Measurements from ENCODE around the gene FGF19. TPM values are rescaled to one million over a fixed set of nuclear protein-coding genes. Genes with fewer than 3 reads are reported as not detected.

The FGF19 gene
- total RNA-seq, 2 experiments from 2014 or later, result not detected

- DNase-seq, result peak; percentile 49
- Mint-ChIP-seq H3K27ac (no peak overlapping the region), H3K36me3 (no peaks in the 10 kb centered on the region), H3K4me1 (ENCODE audit: low read depth) (peaks cover 9% of the 10 kb centered on the region), H3K4me3 (no peak overlapping the region), H3K9me3 (no peaks in the 10 kb centered on the region), H3K27me3 (peaks cover 6% of the 10 kb centered on the region)
- ChIA-PET CTCF (no interaction called here), POLR2A (no interaction called here)
- intact Hi-C loops (cut with micrococcal nuclease), result no loop called here
These were observed 8.3 kb upstream of the FGF19 start for GRCh38 chr11:69711822-69712801.

GRCh38 chr11:69708736-69709401, 5.0 kb upstream of the FGF19 start:
- no peak overlapping the region for H3K4me3 Mint-ChIP-seq
- ChIA-PET POLR2A (no interaction called here), CTCF (interaction anchor here (0.6 to 1.2 kb wide), 2 partner anchors 133 to 480 kb away, joined by 4 read pairs; no protein-coding TSS in a partner anchor)
- H3K36me3 Mint-ChIP-seq, result no peaks in the 10 kb centered on the region
- H3K9me3 Mint-ChIP-seq, result no peaks in the 10 kb centered on the region
- peaks cover 16% of the 10 kb centered on the region for H3K4me1 Mint-ChIP-seq (ENCODE audit: low read depth)
- intact Hi-C loops (cut with micrococcal nuclease), result loop anchor here (5.0 to 10.0 kb wide), 2 partner anchors 106 to 178 kb away; partner anchors contain the start of gene FGF3
- no peak for DNase-seq
- peaks cover 24% of the 10 kb centered on the region for H3K27me3 Mint-ChIP-seq
- no peak overlapping the region for H3K27ac Mint-ChIP-seq

GRCh38 chr11:69707176-69707575, 3.4 kb upstream of the FGF19 start:
- Mint-ChIP-seq H3K27ac (no peak overlapping the region), H3K27me3 (peaks cover 29% of the 10 kb centered on the region), H3K4me3 (no peak overlapping the region), H3K4me1 (ENCODE audit: low read depth) (peaks cover 16% of the 10 kb centered on the region), H3K9me3 (no peaks in the 10 kb centered on the region), H3K36me3 (no peaks in the 10 kb centered on the region)
- CTCF ChIA-PET, result interaction anchor here (1.1 kb wide), 1 partner anchor 11 kb away, joined by 3 read pairs; no protein-coding TSS in a partner anchor
- no peak for DNase-seq
- intact Hi-C loops (cut with micrococcal nuclease), result loop anchor here (5.0 to 10.0 kb wide), 2 partner anchors 108 to 180 kb away; partner anchors contain the start of gene FGF3
- POLR2A ChIA-PET, result no interaction called here

- no peak overlapping the region for H3K4me3 Mint-ChIP-seq
- peaks cover 9% of the 10 kb centered on the region for H3K4me1 Mint-ChIP-seq (ENCODE audit: low read depth)
- ChIA-PET POLR2A (no interaction called here), CTCF (no interaction called here)
- no peaks in the 10 kb centered on the region for H3K36me3 Mint-ChIP-seq
- H3K27ac Mint-ChIP-seq, result no peak overlapping the region
- intact Hi-C loops (cut with micrococcal nuclease), result loop anchor here (5.0 to 10.0 kb wide), 2 partner anchors 109 to 181 kb away; partner anchors contain the start of gene FGF3
- no peaks in the 10 kb centered on the region for H3K9me3 Mint-ChIP-seq
- no peak for DNase-seq
- H3K27me3 Mint-ChIP-seq, result peaks cover 29% of the 10 kb centered on the region
These were observed 2.3 kb upstream of the FGF19 start for GRCh38 chr11:69705901-69706787.

- ChIA-PET POLR2A (no interaction called here), CTCF (interaction anchor here (0.7 kb wide), 1 partner anchor 183 kb away, joined by 5 read pairs; no protein-coding TSS in a partner anchor)
- Mint-ChIP-seq H3K27ac (no peak overlapping the region), H3K9me3 (no peaks in the 10 kb centered on the region), H3K4me3 (no peak overlapping the region), H3K36me3 (no peaks in the 10 kb centered on the region), H3K27me3 (peaks cover 33% of the 10 kb centered on the region), H3K4me1 (ENCODE audit: low read depth) (peaks cover 9% of the 10 kb centered on the region)
- intact Hi-C loops (cut with micrococcal nuclease), result loop anchor here (5.0 to 10.0 kb wide), 2 partner anchors 109 to 182 kb away; partner anchors contain the start of gene FGF3
- no peak for DNase-seq
These were observed 1.6 kb upstream of the FGF19 start for GRCh38 chr11:69705351-69705811.

- Mint-ChIP-seq H3K4me3 (no peak overlapping the region), H3K27me3 (peaks cover 37% of the 10 kb centered on the region), H3K27ac (no peak overlapping the region), H3K9me3 (no peaks in the 10 kb centered on the region), H3K4me1 (ENCODE audit: low read depth) (peaks cover 9% of the 10 kb centered on the region), H3K36me3 (no peaks in the 10 kb centered on the region)
- intact Hi-C loops (cut with micrococcal nuclease), result loop anchor here (5.0 to 10.0 kb wide), 2 partner anchors 110 to 183 kb away; partner anchors contain the start of gene FGF3
- ChIA-PET POLR2A (no interaction called here), CTCF (interaction anchor here (0.7 kb wide), 1 partner anchor 184 kb away, joined by 5 read pairs; no protein-coding TSS in a partner anchor)
- DNase-seq, result no peak
These were observed 859 bp upstream of the FGF19 start for GRCh38 chr11:69704508-69705253.

GRCh38 chr11:69703453-69703767, 412 bp downstream of the FGF19 start:
- Mint-ChIP-seq H3K27ac (no peak overlapping the region), H3K27me3 (peaks cover 42% of the 10 kb centered on the region), H3K4me3 (no peak overlapping the region), H3K36me3 (no peaks in the 10 kb centered on the region), H3K4me1 (ENCODE audit: low read depth) (peaks cover 9% of the 10 kb centered on the region), H3K9me3 (no peaks in the 10 kb centered on the region)
- ChIA-PET CTCF (no interaction called here), POLR2A (no interaction called here)
- intact Hi-C loops (cut with micrococcal nuclease), result loop anchor here (10.0 kb wide), 1 partner anchor 111 kb away; the partner anchor contains the start of gene FGF3
- DNase-seq, result no peak

- Mint-ChIP-seq H3K36me3 (no peaks in the 10 kb centered on the region), H3K4me3 (no peak overlapping the region), H3K9me3 (no peaks in the 10 kb centered on the region), H3K27me3 (peaks cover 44% of the 10 kb centered on the region), H3K27ac (no peak overlapping the region), H3K4me1 (ENCODE audit: low read depth) (peaks cover 9% of the 10 kb centered on the region)
- intact Hi-C loops (cut with micrococcal nuclease), result loop anchor here (10.0 kb wide), 1 partner anchor 112 kb away; the partner anchor contains the start of gene FGF3
- ChIA-PET POLR2A (no interaction called here), CTCF (no interaction called here)
- DNase-seq, result no peak
These were observed 911 bp downstream of the FGF19 start for GRCh38 chr11:69702769-69703452.

- CTCF ChIA-PET, result no interaction called here
- intact Hi-C loops (cut with micrococcal nuclease), result loop anchor here (10.0 kb wide), 1 partner anchor 113 kb away; the partner anchor contains the start of gene FGF3
- Mint-ChIP-seq H3K4me1 (ENCODE audit: low read depth) (peaks cover 9% of the 10 kb centered on the region), H3K36me3 (no peaks in the 10 kb centered on the region), H3K27me3 (peaks cover 44% of the 10 kb centered on the region), H3K9me3 (no peaks in the 10 kb centered on the region), H3K27ac (no peak overlapping the region), H3K4me3 (no peak overlapping the region)
- POLR2A ChIA-PET, result no interaction called here
- DNase-seq, result no peak
These were observed 1.6 kb downstream of the FGF19 start for GRCh38 chr11:69702239-69702691.

- ChIA-PET CTCF (no interaction called here), POLR2A (no interaction called here)
- intact Hi-C loops (cut with micrococcal nuclease), result loop anchor here (10.0 kb wide), 1 partner anchor 114 kb away; the partner anchor contains the start of gene FGF3
- H3K36me3 Mint-ChIP-seq, result no peaks in the 10 kb centered on the region
- H3K27me3 Mint-ChIP-seq, result peaks cover 42% of the 10 kb centered on the region
- no peak overlapping the region for H3K27ac Mint-ChIP-seq
- H3K9me3 Mint-ChIP-seq, result no peaks in the 10 kb centered on the region
- DNase-seq, result no peak
- H3K4me3 Mint-ChIP-seq, result no peak overlapping the region
- peaks cover 6% of the 10 kb centered on the region for H3K4me1 Mint-ChIP-seq (ENCODE audit: low read depth)
These were observed 3.3 kb downstream of the FGF19 start for GRCh38 chr11:69700278-69701140.
